GM12801 (cell line): ENCODE results near the gene SLC6A7.

Source experiments
- CTCF ChIP-seq: IDR thresholded peaks from one replicate; pipeline ENCODE4 v1.5.1; 2011; ENCODE audit warnings: control low read depth; ENCODE audit not compliant: insufficient read length; ENCODE audit errors: extremely low read depth

The SLC6A7 gene

GRCh38 chr5:150217873-150218692 lies 28.2 kb downstream of the SLC6A7 start:
- no peak for TF ChIP-seq CTCF

DNA sequence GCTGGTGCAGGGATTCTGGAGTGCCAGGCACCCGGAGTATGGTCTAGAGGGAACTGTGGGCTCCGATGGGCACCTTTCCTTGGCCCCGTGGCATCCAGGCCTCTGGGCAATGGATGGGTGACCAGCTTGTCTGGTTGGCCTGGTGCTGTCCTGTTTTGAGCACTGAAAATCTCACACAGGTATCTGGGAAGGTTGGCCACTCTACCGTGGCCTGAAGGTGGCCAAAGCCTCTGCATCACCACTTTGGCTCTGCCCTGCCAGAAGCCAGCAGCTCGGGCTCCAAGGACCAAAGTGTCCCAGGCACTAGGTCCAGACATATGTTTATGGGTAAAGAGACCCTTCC lies 28.8 kb downstream of the SLC6A7 start:
- no peak for TF ChIP-seq CTCF

DNA sequence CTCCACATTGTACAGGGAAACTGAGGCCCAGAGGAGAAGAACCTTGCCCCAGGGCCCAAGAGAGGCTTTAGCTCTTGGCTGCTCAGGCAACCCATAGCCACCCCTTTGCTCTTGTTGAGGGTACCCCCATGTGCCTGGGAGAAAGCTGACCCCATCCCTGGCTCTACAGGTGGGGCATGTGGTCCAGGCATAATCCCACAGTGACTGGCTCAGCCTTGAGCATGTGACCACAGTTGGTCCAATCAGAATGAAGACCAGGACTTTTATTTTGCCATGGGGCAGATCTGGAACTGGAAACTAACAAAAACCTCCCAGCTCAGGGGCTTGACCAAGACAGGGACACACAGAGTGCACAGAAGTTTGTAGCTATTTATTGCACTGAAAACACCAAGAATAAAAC lies 29.3 kb downstream of the SLC6A7 start:
- no peak for TF ChIP-seq CTCF

GRCh38 chr5:150219861-150220260 lies 30.0 kb downstream of the SLC6A7 start:
- TF ChIP-seq CTCF: no peak

DNA sequence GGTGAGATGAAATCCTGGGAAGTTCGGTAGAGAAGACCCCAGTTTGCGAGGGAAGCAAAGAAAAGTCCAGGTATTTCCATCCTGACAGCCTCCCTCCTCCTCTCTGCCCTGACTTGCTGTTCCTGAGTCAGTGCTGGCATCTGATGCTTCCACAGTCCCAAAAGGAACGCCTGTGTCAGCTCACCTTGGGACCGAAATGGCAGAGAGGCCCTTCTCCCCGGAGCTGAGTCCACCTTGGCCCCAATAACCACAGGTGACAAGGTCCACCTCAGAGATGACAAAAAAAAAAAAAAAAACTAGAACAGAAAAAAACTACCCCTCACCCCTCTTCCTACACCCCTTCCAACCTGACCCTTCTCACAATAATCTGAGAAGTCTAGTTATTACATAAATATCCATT lies 31.6 kb downstream of the SLC6A7 start:
- no peak for TF ChIP-seq CTCF

DNA sequence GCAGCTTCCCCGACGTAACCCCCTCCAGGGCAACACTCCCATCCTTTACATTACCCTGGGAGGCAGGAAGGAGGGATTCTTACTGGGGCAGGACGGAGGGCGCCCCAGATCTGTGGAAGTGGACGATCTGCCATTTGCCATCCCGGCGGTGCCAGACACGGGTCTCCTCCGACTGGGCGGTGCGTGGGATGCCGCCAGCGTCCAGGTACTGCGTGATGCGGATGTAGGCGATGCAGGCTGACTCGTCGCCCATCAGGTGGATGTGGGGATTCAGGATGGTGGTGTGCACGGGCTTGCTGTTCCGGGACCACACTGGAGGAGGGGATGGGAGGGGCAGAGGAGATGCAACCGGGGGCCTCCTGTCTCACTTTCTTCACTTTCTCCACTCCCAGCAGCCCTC lies 33.0 kb downstream of the SLC6A7 start:
- TF ChIP-seq CTCF: no peak

- no peak for TF ChIP-seq CTCF
Measured at GRCh38 chr5:150223474-150223873, 33.6 kb downstream of the SLC6A7 start.
